T-helper 2 cell treated with Interferon-gamma antibody and Interleukin-4, amounts not matched to agents 100 ng/mL and 5 ng/mL, for 36 hours (primary cell): Measurements from ENCODE around the gene PHKA2. TPM values are rescaled to one million over a fixed set of nuclear protein-coding genes. Genes with fewer than 3 reads are reported as not detected.
"Not testable (repeated sequence)": the region's sequence is repeated elsewhere in the genome, so short reads cannot be mapped to it uniquely, and the experiment has no call there.

Experiments used
- intact Hi-C: fragments of 100-400 bp; cut with micrococcal nuclease; formaldehyde crosslinking; loops from one replicate; pipeline ENCODE4 v1.15.1; 2023
- total RNA-seq: library from RNA; stranded (reverse); gene quantifications from 2 replicates; pipeline ENCODE4 v1.2.3, GENCODE V29; 2022

The PHKA2 gene, protein sequence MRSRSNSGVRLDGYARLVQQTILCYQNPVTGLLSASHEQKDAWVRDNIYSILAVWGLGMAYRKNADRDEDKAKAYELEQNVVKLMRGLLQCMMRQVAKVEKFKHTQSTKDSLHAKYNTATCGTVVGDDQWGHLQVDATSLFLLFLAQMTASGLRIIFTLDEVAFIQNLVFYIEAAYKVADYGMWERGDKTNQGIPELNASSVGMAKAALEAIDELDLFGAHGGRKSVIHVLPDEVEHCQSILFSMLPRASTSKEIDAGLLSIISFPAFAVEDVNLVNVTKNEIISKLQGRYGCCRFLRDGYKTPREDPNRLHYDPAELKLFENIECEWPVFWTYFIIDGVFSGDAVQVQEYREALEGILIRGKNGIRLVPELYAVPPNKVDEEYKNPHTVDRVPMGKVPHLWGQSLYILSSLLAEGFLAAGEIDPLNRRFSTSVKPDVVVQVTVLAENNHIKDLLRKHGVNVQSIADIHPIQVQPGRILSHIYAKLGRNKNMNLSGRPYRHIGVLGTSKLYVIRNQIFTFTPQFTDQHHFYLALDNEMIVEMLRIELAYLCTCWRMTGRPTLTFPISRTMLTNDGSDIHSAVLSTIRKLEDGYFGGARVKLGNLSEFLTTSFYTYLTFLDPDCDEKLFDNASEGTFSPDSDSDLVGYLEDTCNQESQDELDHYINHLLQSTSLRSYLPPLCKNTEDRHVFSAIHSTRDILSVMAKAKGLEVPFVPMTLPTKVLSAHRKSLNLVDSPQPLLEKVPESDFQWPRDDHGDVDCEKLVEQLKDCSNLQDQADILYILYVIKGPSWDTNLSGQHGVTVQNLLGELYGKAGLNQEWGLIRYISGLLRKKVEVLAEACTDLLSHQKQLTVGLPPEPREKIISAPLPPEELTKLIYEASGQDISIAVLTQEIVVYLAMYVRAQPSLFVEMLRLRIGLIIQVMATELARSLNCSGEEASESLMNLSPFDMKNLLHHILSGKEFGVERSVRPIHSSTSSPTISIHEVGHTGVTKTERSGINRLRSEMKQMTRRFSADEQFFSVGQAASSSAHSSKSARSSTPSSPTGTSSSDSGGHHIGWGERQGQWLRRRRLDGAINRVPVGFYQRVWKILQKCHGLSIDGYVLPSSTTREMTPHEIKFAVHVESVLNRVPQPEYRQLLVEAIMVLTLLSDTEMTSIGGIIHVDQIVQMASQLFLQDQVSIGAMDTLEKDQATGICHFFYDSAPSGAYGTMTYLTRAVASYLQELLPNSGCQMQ
- total RNA-seq: 19.9 and 21.3 TPM in 2 replicates

DNA sequence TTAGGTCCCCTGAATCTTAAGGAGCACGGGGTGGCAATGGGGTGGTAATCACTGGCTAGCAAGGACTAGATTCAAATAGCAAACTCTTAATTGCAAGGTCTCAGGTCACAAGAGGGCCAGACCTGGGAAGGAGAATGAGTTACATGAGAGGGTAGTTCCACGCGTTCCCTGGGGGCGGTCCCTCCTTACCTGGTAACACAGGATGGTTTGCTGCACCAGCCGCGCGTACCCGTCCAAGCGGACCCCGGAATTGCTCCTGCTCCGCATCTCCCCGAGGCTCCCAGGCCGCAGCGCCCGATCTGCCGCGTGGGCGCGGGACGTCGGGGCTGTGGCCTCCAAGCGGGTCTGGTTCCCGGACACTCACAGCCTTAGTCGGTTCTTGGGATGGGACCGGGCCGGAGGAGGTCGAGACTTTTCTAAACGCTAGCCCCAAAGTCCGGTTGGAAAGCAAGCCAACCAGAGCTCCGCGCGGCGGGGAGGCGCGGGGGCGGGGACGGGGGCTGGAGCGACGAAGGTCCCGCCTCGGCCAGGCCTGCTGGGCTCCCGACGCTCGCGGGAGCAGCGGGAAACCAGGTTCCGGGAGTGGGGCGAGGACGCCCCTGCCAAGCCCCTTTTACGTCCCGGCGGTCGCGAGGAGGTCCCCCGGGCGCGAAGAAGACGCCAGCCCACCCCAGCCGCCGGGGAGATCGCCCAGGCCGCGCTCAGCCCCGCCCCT lies at the start of gene PHKA2:
Gene PHKA2, minus strand, starts transcription at position 449 of the 715 bp plus-strand sequence. Its CDS starts 182 bp downstream, at position 267.
- intact Hi-C loops: loop anchor here (1.0 to 5.0 kb wide), 6 partner anchors 97 to 1247 kb away; partner anchors contain the start of genes BCLAF3, CDKL5 and SCML1

DNA sequence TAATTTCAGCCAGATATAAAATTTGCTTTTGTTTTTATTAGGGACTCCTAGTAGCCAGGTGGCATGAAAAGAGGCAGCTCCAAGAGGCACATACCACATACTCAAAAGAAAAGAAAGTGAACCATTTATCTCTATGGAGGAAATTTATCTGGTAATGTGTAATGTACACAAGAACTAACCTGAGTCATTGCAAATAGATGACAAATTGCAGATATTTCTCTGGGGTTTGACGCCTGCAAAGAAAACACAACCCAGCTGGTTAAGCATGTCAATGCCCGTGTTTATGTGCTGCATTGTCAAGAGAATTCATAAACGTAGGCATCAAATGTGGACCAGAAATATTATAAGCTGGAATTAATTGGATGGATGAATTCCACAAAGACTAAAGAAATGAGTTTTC lies 46.9 kb upstream of the PHKA2 start:
- intact Hi-C loops: no loop called here

DNA sequence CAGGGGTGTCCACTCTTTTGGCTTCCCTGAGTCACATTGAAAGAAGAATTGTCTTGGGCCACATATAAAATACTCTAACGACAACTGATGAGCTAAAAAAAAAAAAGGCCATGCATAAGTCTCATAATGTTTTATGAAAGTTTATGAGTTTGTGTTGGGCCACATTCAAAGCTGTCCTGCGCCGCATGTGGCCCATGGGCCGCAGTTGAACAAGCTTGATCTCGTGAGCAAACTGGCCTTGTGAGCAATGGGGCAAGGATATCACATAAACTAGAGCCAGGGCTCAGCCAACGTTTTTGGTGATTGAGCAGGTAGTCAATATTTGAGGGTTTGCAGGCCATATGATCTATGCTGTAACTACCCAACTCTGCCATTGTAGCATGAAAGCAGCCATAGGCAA lies 44.6 kb upstream of the PHKA2 start:
- intact Hi-C loops: no loop called here

DNA sequence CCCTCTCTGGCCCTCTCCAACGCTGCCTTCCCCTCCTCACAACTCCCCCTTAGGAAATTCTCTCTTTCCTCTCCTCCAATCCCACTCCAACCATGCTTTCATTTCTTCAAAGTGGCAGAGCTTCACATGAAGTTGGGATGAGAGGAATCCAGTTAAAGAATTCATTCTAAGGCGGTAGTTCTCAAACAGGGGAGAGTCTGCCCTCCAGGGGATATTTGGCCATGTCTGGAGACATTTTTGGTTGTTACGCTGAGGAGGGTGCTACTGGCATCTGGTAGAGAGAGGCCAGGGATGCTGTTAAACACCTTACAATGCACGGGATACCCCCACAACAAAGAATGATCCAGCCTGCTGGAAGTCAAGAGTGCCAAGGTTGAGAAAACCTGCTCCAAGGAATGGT lies 40.5 kb upstream of the PHKA2 start:
- intact Hi-C loops: no loop called here

DNA sequence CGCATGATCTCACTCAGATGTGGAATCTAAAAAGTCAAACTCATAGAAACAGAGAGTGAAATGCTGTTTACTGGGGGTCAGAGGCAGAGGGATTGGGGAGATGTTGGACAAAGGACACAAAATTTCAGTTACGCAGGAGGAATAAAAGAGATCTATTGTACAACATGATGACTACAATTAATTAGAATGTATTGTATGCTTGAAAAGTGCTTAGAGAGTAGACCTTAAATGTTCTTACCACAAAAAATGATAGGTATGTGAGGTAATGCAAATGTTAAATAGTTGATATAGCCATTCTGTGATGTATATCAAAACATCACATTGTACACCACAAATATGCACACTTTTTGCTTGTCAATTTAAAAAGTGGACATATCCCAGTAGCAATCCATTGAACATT lies 36.1 kb upstream of the PHKA2 start:
- intact Hi-C loops: no loop called here

DNA sequence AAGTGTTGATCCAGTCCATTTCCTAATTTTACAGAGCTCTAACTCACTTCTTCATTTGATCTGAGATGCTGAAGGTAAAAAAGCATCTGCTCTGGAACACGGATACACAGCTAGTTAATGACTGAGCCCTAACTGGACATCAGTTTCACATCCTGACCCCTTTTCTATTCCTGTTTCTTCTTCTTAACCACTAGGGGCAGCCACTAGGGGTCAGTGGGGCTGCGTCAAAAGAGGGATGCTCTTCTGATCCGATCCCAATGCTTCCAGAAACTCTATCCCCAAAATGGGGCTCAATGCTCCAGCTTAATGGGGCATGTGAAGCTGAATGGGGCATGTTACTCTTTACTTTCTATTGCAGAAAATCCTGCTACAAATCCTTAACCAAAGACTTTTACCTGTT lies 33.4 kb upstream of the PHKA2 start:
- intact Hi-C loops: no loop called here

DNA sequence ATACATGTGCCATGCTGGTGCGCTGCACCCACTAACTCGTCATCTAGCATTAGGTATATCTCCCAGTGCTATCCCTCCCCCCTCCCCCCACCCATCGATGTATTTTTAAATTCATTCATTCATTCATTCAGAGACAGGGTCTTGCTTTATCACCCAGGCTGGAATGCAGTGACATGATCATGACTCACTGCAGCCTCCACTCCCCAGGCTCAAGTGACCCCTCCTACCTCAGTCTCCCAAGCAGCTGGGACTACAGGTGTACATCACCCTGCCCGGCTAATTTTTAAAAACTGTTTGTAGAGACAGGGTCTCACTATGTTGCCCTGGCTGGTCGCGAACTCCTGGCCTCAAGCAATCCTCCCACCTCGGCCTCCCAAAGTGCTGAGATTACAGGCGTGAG lies 32.7 kb upstream of the PHKA2 start:
- intact Hi-C loops: not testable (repeated sequence)

DNA sequence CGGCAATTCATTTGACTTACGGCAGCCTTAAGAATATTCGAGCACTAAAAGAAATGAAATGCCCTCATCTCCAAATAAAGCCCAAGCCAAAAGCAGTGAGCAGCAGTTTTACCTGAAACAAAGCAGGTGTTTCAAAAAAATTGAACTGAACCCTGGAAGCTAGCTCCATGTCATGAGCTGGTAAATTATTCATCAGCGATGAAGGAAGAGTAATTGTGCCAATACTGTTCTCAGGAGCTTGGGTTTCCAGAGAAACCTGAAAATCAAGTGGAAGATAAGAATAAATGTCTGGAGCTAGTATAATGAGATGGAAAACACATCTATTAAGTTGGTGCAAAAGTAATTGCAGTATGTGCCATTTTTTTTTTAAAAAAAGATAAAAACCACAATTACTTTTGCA lies 24.0 kb upstream of the PHKA2 start:
- intact Hi-C loops: no loop called here

DNA sequence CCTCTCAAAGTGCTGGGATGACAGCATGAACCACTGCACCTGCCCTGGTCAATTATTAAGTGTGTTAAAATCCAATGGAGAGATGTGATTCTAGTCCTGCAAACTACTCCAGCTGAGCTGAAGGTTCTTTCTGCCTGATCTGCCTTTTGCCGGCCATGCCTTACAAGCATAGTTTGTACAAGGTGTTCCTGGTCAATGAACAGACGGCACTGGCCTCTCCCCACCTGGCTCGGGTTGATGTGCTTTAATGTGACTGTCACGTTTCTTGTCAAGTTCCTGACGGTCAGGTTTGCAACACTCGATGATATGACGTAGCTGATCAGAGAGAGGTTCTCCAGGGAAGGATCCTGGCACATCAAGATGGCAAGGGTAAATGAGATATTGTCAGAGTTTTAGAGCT lies 23.1 kb upstream of the PHKA2 start:
- intact Hi-C loops: no loop called here

DNA sequence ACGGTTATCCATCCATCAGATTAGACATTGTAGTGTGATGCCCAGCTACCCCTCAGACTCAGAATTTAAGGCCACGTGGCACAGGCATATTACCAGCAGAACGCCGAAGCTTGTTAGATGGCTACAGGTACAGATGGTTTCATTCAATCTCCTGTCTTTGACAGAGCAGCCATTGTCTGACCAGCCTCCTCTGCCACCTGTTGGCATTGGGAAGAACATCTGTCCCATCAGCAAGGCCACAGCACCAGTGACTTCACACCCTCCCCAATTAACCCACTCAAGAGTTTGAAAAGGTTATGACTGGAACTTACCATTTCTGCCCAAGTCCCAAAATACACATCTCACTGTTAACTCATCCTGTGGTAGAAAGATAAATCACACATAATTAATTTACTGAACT lies 22.0 kb upstream of the PHKA2 start:
- intact Hi-C loops: no loop called here

DNA sequence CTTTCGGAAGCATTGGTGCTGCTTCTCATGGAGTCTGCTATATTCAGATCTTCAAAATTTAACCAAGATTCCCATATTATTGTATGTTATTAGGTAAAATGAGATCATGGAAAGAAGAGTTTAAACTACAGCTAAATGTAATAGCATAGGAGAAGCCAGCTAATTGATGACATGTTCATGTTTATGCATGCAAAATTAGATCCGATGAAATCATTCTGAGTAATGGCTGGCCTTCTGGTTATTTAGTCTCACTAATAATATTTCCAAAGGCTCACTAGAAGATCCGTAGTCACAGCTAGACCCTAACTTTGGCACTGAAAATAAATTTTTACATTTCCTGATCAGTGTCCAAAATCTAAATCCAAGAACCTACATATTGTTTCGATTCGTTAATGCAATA lies 19.8 kb upstream of the PHKA2 start:
- intact Hi-C loops: no loop called here

DNA sequence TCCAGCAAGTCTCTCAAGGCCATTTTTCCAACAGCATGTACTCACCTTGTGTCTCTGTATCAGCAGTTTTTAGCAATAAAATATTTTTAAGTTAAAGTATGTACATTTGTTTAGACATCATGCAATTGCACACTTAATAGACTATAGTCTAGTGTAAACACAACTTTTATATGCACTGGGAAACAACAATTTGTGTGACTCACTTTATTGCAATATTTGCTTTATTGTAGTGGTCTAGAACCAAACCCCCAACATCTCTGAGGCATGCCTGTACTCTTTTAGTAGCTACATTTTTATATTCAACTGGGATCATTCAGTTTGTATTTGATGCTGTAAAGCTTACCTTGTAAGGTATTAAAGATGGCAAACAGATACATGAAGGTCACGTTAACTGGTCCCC lies 14.7 kb upstream of the PHKA2 start:
- intact Hi-C loops: no loop called here

DNA sequence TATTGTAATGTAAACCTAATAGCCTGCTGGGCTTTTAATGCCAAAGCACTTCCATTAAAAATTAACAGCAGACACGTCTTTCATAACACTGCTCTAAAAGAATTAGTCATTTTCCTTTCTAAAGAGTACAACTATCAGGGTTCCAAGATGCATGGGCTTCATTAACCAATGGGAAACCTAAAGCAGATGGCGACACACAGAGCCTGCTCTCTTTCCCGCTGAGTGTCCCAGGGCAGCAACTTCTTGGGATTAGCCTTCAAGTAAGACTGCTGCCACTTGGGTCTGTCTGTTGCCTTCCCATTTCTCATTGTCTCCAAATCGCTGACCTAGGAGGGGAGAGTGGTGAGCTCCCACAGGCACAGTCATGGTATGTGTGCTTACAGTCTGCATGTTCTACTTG lies 14.0 kb upstream of the PHKA2 start:
- intact Hi-C loops: no loop called here

DNA sequence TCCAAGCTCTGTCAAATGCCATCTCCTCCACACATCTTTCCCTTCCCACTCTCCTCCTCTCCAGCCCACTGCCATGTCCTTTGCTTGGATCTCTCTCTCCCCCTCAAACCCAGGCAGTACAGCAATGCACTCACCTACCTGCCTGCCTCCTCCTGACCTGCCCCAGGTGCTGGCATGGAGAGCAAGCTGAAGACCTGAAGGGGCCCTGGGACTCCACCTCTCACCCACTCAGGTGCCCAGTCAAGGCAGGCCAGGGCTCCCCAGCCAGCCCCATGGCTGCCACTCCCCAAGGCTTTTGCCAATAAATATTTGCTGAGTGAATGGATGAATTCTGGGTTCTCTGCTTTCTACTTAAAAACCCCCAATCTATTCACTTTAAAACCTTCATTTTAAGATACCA lies 12.6 kb upstream of the PHKA2 start:
- intact Hi-C loops: no loop called here

DNA sequence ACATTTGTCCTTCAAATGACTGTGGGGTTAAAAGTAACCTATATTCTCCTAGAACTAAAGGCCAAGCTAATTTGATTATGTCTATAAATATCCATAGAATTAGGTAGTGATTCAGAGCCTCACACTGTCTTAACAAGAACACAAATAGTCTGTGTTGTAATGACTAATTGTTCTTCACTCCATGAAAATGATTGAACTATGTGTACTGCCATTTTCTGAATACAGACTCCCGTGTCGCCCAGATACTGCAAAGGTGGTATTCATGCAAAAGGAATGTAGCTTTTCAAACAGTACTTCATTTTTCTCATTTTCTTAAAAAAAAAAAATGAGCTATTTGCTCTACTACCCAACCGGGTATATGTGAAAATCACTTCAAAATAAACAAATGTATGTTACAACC lies 11.3 kb upstream of the PHKA2 start:
- intact Hi-C loops: no loop called here

DNA sequence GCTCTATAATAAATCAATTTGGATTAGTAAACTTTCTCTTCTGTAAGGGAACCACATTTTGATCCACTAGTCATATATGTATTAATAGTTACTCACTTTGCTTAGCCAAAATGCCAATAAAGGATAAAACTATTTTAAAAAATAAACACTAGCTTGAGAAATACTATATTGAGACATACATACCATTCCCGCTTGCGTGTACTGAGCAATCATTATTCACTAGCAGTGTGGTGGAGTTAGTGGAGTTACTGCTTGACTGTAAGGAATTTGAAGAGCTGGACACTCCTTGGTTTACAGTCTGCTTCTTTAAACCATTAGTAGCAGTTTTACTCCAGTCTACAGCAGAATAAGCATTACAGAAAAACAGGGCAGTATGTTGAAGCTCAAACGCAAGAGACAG lies 10.8 kb upstream of the PHKA2 start:
- intact Hi-C loops: no loop called here

DNA sequence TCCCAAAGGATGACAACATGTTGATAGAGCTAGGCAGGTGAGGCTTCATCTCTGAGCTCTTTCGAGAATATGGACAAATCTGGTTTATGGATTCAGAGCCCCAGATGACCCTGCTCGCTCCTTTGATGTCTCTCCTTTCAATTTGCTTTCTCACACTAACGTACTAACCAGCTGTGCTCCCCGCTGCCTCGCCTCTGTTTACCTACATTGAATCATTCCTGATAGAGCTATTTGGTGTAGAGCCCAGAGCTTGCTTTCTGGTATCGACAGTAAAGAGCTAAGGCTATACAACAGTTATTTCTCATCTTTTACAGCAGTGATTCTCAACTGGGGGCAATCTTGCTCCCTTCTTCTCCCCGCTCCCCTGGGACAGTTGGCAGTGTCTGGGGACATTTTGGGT lies 8.9 kb upstream of the PHKA2 start:
- intact Hi-C loops: no loop called here

DNA sequence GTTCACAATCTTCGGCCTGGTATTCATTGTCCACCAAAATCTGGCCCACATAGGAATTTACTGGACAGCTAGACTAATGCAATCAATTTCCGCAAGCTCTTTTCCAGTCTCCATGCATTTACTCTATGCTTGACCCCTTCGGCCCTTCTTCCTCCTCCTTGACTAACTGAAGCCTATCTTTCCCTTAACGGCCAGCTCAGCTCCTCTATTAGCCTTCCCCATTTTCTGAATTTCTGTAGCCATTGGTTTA lies 1.2 kb upstream of the PHKA2 start:
- intact Hi-C loops: loop anchor here (1.0 to 2.0 kb wide), 2 partner anchors 350 to 358 kb away; partner anchors contain the start of gene PDHA1

DNA sequence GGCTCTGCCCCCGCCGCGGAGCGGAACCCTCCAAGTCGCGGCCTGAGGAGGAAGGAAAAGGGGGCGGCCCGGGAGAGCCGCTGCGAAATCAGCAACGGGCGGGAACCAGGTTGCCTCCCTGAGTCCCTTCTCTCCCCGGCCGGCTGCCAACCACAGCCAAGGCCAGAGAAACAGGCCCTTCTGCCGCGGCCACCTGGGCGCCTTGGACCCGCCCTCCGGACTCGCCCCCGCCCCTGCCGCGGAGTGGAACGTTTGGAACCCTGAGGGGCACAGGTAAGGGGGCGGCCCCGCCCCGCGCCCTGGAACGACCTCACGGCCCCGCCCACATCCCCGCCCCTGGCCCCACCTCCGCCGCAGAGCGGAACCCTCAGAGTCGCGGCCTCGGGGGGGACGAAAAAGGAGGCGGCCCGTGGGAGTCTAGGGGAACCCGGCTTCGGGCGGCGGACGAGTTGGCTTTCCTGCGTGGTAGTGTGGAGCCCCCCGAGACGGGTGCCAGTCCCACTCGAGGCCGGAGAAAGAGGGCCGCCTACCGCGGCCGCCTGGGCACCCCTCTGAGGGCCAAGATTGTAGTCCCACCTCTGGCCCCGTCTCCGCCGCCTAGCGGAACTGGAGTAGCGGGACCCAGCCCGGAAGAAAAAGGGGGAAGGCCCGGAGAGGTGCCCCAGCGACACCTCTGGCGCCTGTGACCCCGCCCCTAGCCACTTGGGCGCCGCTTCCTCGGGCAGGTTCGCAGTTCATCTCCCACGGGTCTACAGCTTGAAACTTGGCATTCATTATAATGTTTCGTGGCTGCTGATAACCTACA lies 669 bp upstream of the PHKA2 start:
- intact Hi-C loops: loop anchor here (1.0 to 5.0 kb wide), 7 partner anchors 97 to 1247 kb away; partner anchors contain the start of genes BCLAF3, CDKL5, PDHA1 and SCML1

DNA sequence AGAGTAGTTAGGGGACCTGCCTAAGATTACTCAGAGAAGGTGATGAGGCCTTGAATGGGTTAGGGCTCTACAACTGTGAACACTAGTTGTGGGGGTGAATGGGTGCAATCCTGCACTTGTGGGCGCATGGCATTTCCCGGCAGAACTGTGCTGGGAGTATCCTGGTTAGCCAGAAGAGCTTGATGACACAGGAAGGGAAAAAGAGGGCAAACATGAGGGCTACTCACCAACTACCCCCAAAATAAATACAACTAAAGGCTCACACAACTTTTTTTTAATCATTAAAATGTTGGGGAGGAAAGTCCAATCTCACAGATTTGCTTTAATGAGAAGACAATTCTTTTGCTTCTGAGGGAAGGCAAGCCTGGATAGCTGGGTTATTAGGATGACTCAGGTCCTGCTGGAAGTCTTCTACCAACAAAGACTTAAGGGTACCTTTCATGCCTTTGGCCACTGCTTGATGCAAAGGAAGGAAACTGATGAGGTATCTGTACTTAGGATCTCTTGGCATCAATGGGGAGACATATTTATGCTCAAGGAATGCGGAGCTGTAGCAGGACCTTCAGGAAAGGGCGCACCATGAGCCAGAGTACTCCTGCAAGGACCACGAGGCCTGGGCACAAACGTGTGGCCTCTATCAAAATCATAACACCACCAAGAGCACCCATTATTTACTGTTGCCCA lies 2.6 kb downstream of the PHKA2 start:
- intact Hi-C loops: loop anchor here (5.0 kb wide), 3 partner anchors 94 to 1244 kb away; partner anchors contain the start of genes BCLAF3 and SCML1
